ENCODE data around the gene USP30.

GRCh38 chr12:109044241-109044640 lies 8.1 kb upstream of the USP30 start:
- TF ChIP-seq, protein P1, sequence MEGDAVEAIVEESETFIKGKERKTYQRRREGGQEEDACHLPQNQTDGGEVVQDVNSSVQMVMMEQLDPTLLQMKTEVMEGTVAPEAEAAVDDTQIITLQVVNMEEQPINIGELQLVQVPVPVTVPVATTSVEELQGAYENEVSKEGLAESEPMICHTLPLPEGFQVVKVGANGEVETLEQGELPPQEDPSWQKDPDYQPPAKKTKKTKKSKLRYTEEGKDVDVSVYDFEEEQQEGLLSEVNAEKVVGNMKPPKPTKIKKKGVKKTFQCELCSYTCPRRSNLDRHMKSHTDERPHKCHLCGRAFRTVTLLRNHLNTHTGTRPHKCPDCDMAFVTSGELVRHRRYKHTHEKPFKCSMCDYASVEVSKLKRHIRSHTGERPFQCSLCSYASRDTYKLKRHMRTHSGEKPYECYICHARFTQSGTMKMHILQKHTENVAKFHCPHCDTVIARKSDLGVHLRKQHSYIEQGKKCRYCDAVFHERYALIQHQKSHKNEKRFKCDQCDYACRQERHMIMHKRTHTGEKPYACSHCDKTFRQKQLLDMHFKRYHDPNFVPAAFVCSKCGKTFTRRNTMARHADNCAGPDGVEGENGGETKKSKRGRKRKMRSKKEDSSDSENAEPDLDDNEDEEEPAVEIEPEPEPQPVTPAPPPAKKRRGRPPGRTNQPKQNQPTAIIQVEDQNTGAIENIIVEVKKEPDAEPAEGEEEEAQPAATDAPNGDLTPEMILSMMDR (IDR thresholded peaks at IDR 0.05; ENCODE audit: borderline replicate concordance, extremely low read depth, low read length, poor library complexity, severe bottlenecking) = no peak
- TF ChIP-seq EZH2 (IDR thresholded peaks at IDR 0.05; ENCODE audit: borderline replicate concordance, low read depth, low read length, severe bottlenecking) = no peak
